Esophagus squamous epithelium (tissue), 4 donors: ENCODE measurements around the gene AP5M1.

Experiments used
- POLR2A ChIP-seq, 4 donors: fragments of 450-650 bp; IDR thresholded peaks; one replicate each; pipeline ENCODE4 v1.6.1; 2017; ENCODE audit warnings: antibody characterized with exemption in 4 of 4, mild to moderate bottlenecking in 4 of 4, moderate library complexity in 3 of 4
- TF ChIP-seq, protein P1 (sequence below), 6 experiments: fragments of 450-650 bp in 4 of 6; fragments of 200-600 bp in 2 of 6; sonication (generic) in 2 of 6; IDR thresholded peaks; one replicate each; pipeline ENCODE4 v1.5.1; 2016 to 2019; ENCODE audit warnings: antibody characterized with exemption in 6 of 6, mild to moderate bottlenecking in 4 of 6, moderate library complexity in 4 of 6

DNA sequence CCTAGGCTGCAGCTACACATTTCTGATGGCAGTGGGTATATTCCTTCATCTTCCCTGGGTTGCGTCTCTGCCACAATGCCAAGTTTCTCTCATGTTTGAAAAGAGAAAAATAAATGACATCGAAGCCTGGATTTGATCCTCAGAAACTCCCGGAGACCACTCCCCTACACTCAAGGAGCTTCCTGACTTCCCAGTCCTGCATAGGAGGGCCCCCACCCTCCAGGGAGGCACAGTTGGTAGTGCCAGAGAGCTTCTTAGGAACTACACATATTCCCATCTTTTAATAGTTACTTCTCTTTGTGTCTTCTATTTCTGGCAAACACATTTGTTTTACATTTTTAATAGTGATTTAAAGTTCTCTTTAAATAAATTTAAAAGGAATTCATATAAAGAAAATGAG, 30.7 kb downstream of the AP5M1 start:
- TF ChIP-seq, protein P1, sequence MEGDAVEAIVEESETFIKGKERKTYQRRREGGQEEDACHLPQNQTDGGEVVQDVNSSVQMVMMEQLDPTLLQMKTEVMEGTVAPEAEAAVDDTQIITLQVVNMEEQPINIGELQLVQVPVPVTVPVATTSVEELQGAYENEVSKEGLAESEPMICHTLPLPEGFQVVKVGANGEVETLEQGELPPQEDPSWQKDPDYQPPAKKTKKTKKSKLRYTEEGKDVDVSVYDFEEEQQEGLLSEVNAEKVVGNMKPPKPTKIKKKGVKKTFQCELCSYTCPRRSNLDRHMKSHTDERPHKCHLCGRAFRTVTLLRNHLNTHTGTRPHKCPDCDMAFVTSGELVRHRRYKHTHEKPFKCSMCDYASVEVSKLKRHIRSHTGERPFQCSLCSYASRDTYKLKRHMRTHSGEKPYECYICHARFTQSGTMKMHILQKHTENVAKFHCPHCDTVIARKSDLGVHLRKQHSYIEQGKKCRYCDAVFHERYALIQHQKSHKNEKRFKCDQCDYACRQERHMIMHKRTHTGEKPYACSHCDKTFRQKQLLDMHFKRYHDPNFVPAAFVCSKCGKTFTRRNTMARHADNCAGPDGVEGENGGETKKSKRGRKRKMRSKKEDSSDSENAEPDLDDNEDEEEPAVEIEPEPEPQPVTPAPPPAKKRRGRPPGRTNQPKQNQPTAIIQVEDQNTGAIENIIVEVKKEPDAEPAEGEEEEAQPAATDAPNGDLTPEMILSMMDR (IDR thresholded peaks at IDR 0.05): no peak
- no peak for TF ChIP-seq POLR2A (IDR thresholded peaks at IDR 0.05)
